ENCODE measurements around the gene DNAJC15. TPM values are rescaled to one million over a fixed set of nuclear protein-coding genes. Genes with fewer than 3 reads are reported as not detected.
"Not testable (repeated sequence)": the region's sequence is repeated elsewhere in the genome, so short reads cannot be mapped to it uniquely, and the experiment has no call there.

Gene DNAJC15
- total RNA-seq, 1 experiment from 2014 or later: 72.2 TPM

DNA sequence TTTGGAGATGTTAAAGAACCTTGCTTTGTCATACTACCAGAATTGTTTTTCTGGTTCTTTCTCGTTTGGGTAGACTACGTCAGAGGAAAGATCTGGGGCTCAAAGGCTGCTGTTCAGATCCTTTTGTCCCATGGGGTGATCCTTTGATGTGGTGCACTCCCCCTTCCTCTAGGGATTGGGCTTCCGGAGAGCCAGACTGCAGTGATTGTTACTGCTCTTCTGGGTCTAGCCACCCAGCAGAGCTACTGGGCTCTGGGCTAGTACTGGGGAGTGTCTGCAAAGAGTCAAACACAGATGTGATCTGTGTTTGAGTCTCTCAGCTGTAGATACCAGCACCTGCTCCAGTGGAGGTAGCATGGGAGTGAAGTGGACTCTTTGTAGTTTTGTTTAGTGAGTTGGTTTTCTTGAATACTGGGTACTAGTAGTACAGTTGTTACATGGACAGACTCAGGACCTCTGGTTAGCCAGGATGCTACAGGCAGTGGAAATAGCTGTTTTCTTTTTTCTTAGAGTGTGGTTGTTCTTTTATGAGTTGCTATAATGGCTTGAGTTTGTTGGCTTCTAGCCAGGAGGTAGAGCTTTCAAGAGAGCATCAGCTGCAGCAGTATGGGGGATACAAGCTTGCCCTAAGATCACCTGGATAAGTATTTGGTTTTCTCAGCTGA is 34.4 kb downstream of the DNAJC15 start:
- ChIA-PET POLR2A (interaction anchor here (1.0 kb wide), 1 partner anchor 89 kb away, joined by 4 read pairs; no protein-coding TSS in a partner anchor), CTCF (interaction anchor here (1.6 kb wide), 1 partner anchor 65 kb away, joined by 3 read pairs; the partner anchor contains the start of gene EPSTI1)
- Histone ChIP-seq H3K36me3 (ENCODE audit: control insufficient read depth, insufficient read depth, low read length) (no peaks in the 10 kb centered on the region), H3K4me1 (peaks cover 81% of the 10 kb centered on the region), H3K9me3 (peaks cover 10% of the 10 kb centered on the region), H3K4me3 (ENCODE audit: low read depth, low read length) (peak overlapping the region; percentile 18), H3K27me3 (replicated peaks; ENCODE audit: control insufficient read depth, insufficient read depth, low read length) (no peaks in the 10 kb centered on the region)
- intact Hi-C loops (cut with micrococcal nuclease; ENCODE audit: unreplicated experiment): no loop called here
- H3K27me3 Mint-ChIP-seq (ENCODE audit: insufficient read depth, unreplicated experiment): no peaks in the 10 kb centered on the region
- no peak for DNase-seq
- H3K9me3 Mint-ChIP-seq (ENCODE audit: unreplicated experiment): no peaks in the 10 kb centered on the region
- TSS peak; percentile 21 for BruUV-seq (replicated peaks)
- TF ChIP-seq, protein P1, sequence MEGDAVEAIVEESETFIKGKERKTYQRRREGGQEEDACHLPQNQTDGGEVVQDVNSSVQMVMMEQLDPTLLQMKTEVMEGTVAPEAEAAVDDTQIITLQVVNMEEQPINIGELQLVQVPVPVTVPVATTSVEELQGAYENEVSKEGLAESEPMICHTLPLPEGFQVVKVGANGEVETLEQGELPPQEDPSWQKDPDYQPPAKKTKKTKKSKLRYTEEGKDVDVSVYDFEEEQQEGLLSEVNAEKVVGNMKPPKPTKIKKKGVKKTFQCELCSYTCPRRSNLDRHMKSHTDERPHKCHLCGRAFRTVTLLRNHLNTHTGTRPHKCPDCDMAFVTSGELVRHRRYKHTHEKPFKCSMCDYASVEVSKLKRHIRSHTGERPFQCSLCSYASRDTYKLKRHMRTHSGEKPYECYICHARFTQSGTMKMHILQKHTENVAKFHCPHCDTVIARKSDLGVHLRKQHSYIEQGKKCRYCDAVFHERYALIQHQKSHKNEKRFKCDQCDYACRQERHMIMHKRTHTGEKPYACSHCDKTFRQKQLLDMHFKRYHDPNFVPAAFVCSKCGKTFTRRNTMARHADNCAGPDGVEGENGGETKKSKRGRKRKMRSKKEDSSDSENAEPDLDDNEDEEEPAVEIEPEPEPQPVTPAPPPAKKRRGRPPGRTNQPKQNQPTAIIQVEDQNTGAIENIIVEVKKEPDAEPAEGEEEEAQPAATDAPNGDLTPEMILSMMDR (IDR thresholded peaks at IDR 0.05; ENCODE audit: insufficient read depth in 1 of 2, low read depth in 1 of 2, low read length in 1 of 2, severe bottlenecking in 1 of 2, unreplicated experiment in 1 of 2): no peak
- no peak overlapping the region for H3K27ac Mint-ChIP-seq (ENCODE audit: unreplicated experiment)
- H3K4me1 Mint-ChIP-seq (ENCODE audit: low read depth, unreplicated experiment): peaks cover 36% of the 10 kb centered on the region
- H3K4me3 Mint-ChIP-seq (ENCODE audit: unreplicated experiment): no peak overlapping the region
- H3K36me3 Mint-ChIP-seq (ENCODE audit: insufficient read depth, unreplicated experiment): peaks cover 2% of the 10 kb centered on the region

DNA sequence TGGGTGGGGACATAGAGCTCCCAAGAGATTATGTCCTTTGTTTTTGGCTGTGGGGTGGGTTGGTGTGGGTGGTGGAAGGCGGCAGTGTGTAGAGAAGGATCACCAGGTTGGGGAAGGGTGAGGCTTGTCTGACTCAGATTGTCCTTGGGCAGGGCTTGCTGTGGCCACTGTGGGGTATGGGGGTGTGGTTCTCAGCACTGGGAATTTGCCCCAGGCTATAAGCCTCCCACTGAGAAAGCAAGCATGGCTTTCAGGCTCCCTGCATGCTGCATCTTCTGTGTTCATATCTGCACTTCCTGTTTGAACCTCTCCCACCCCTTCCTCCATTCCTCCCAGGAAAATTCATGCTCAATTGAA is 34.9 kb downstream of the DNAJC15 start:
- Mint-ChIP-seq H3K9me3 (ENCODE audit: unreplicated experiment) (no peaks in the 10 kb centered on the region), H3K4me1 (ENCODE audit: low read depth, unreplicated experiment) (peaks cover 36% of the 10 kb centered on the region), H3K27ac (ENCODE audit: unreplicated experiment) (no peak overlapping the region), H3K36me3 (ENCODE audit: insufficient read depth, unreplicated experiment) (peaks cover 7% of the 10 kb centered on the region), H3K27me3 (ENCODE audit: insufficient read depth, unreplicated experiment) (no peaks in the 10 kb centered on the region), H3K4me3 (ENCODE audit: unreplicated experiment) (no peak overlapping the region)
- BruUV-seq (replicated peaks): no TSS peak
- TF ChIP-seq, protein P1 (IDR thresholded peaks at IDR 0.05; ENCODE audit: insufficient read depth in 1 of 2, low read depth in 1 of 2, low read length in 1 of 2, severe bottlenecking in 1 of 2, unreplicated experiment in 1 of 2): no peak
- Histone ChIP-seq H3K4me1 (peaks cover 79% of the 10 kb centered on the region), H3K9me3 (peaks cover 5% of the 10 kb centered on the region), H3K27me3 (replicated peaks; ENCODE audit: control insufficient read depth, insufficient read depth, low read length) (no peaks in the 10 kb centered on the region), H3K4me3 (ENCODE audit: low read depth, low read length) (no peak overlapping the region; the same call in 1 of the 2 replicates), H3K36me3 (ENCODE audit: control insufficient read depth, insufficient read depth, low read length) (no peaks in the 10 kb centered on the region)
- ChIA-PET POLR2A (interaction anchor here (1.0 kb wide), 1 partner anchor 90 kb away, joined by 4 read pairs; no protein-coding TSS in a partner anchor), CTCF (interaction anchor here (1.6 kb wide), 1 partner anchor 66 kb away, joined by 3 read pairs; the partner anchor contains the start of gene EPSTI1)
- DNase-seq: peak; percentile 75 to 85
- intact Hi-C loops (cut with micrococcal nuclease; ENCODE audit: unreplicated experiment): no loop called here

DNA sequence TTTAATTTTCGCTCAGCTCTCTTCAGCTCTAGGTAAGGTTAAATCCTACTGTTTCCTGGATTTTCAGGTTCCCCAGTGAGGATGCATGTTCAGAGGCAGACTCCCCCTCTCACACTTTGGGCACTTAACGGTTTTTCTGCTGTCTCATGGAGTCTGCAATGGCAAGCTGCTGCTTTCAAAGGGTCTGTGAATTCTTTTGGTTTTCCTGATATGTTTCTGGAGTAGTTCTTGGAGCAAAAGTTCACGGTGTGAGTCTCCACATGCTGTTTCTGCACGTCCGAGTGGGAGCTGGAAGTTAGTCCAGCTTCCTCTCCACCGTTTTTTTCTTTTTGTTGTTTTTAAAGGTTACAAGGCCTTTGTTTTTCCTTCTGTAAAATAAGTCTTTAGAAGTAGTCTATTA is 35.4 kb downstream of the DNAJC15 start:
- Mint-ChIP-seq H3K4me3 (ENCODE audit: unreplicated experiment) (no peak overlapping the region), H3K4me1 (ENCODE audit: low read depth, unreplicated experiment) (peaks cover 36% of the 10 kb centered on the region), H3K9me3 (ENCODE audit: unreplicated experiment) (no peaks in the 10 kb centered on the region), H3K27ac (ENCODE audit: unreplicated experiment) (no peak overlapping the region), H3K27me3 (ENCODE audit: insufficient read depth, unreplicated experiment) (no peaks in the 10 kb centered on the region), H3K36me3 (ENCODE audit: insufficient read depth, unreplicated experiment) (peaks cover 12% of the 10 kb centered on the region)
- no peaks in the 10 kb centered on the region for H3K27me3 ChIP-seq (replicated peaks; ENCODE audit: control insufficient read depth, insufficient read depth, low read length)
- no TSS peak for BruUV-seq (replicated peaks)
- peaks cover 79% of the 10 kb centered on the region for H3K4me1 ChIP-seq
- H3K9me3 ChIP-seq: 0 out of 2 replicates have a peak, but pooled peaks cover 3% of the 10 kb centered on the region
- DNase-seq: no peak
- H3K4me3 ChIP-seq (ENCODE audit: low read depth, low read length): no peak overlapping the region
- TF ChIP-seq, protein P1 (IDR thresholded peaks at IDR 0.05; ENCODE audit: insufficient read depth in 1 of 2, low read depth in 1 of 2, low read length in 1 of 2, severe bottlenecking in 1 of 2, unreplicated experiment in 1 of 2): no peak
- POLR2A ChIA-PET: interaction anchor here (1.0 kb wide), 1 partner anchor 90 kb away, joined by 4 read pairs; no protein-coding TSS in a partner anchor
- CTCF ChIA-PET: interaction anchor here (1.6 kb wide), 1 partner anchor 66 kb away, joined by 3 read pairs; the partner anchor contains the start of gene EPSTI1
- H3K36me3 ChIP-seq (ENCODE audit: control insufficient read depth, insufficient read depth, low read length): no peaks in the 10 kb centered on the region
- intact Hi-C loops (cut with micrococcal nuclease; ENCODE audit: unreplicated experiment): no loop called here

DNA sequence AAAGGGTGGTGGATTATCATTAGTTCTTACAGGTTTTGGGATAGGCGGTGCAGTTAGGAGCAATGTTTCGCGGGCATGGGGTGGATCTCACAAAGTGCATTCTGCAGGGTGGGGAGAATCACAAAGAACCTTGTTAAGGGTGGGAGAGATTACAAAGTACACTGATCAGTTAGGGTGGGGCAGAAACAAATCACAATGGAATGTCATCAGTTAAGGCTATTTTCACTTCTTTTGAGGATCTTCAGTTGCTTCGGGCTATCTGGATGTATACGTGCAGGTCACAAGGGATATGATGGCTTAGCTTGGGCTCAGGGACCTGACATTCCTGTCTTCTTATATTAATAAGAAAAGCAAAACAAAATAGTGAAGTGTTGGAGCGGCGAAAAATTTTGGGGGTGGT is 36.4 kb downstream of the DNAJC15 start:
- peaks cover 22% of the 10 kb centered on the region for H3K36me3 Mint-ChIP-seq (ENCODE audit: insufficient read depth, unreplicated experiment)
- H3K36me3 ChIP-seq (ENCODE audit: control insufficient read depth, insufficient read depth, low read length); POLR2A ChIA-PET; H3K4me3 ChIP-seq (ENCODE audit: low read depth, low read length); intact Hi-C loops (cut with micrococcal nuclease; ENCODE audit: unreplicated experiment); H3K4me3 Mint-ChIP-seq (ENCODE audit: unreplicated experiment); H3K9me3 ChIP-seq; H3K27me3 Mint-ChIP-seq (ENCODE audit: insufficient read depth, unreplicated experiment); H3K27me3 ChIP-seq (replicated peaks; ENCODE audit: control insufficient read depth, insufficient read depth, low read length); DNase-seq; BruUV-seq (replicated peaks); H3K9me3 Mint-ChIP-seq (ENCODE audit: unreplicated experiment); CTCF ChIA-PET: not testable (repeated sequence)
- peaks cover 36% of the 10 kb centered on the region for H3K4me1 Mint-ChIP-seq (ENCODE audit: low read depth, unreplicated experiment)
- peaks cover 78% of the 10 kb centered on the region for H3K4me1 ChIP-seq
- peak overlapping the region; percentile 18 for H3K27ac Mint-ChIP-seq (ENCODE audit: unreplicated experiment)

DNA sequence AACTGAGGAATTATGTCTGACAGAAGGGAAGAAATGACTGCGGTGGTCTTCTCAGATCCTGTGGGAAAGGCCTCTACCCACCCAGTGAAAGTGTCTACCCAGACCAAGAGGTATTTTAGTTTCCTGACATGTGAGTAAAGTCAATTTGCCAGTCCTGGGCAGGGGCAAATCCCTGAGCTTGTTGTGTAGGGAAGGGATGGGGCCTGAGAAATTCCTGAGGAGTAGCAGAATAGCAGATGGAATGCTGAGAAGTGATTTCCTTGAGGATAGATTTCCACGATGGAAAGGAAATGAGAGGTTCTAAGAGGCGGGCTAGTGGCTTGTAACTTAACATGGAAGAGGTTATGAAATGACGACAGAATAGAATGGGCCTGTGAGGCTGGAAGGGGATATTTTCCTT is 37.4 kb downstream of the DNAJC15 start:
- H3K4me3 Mint-ChIP-seq (ENCODE audit: unreplicated experiment); BruUV-seq (replicated peaks); intact Hi-C loops (cut with micrococcal nuclease; ENCODE audit: unreplicated experiment); H3K36me3 ChIP-seq (ENCODE audit: control insufficient read depth, insufficient read depth, low read length); H3K9me3 ChIP-seq; DNase-seq; H3K9me3 Mint-ChIP-seq (ENCODE audit: unreplicated experiment); H3K27me3 Mint-ChIP-seq (ENCODE audit: insufficient read depth, unreplicated experiment); H3K27me3 ChIP-seq (replicated peaks; ENCODE audit: control insufficient read depth, insufficient read depth, low read length); H3K4me3 ChIP-seq (ENCODE audit: low read depth, low read length): not testable (repeated sequence)
- CTCF ChIA-PET: interaction anchor here (0.9 kb wide), 1 partner anchor 92 kb away, joined by 3 read pairs; no protein-coding TSS in a partner anchor
- H3K4me1 Mint-ChIP-seq (ENCODE audit: low read depth, unreplicated experiment): peaks cover 36% of the 10 kb centered on the region
- peaks cover 31% of the 10 kb centered on the region for H3K36me3 Mint-ChIP-seq (ENCODE audit: insufficient read depth, unreplicated experiment)
- peaks cover 78% of the 10 kb centered on the region for H3K4me1 ChIP-seq
- H3K27ac Mint-ChIP-seq (ENCODE audit: unreplicated experiment): peak overlapping the region; percentile 18
- POLR2A ChIA-PET: interaction anchor here (1.4 kb wide), 1 partner anchor 69 kb away, joined by 3 read pairs; the partner anchor contains the start of gene EPSTI1

Measured in Caco-2 (cell line).